ENCODE data around the gene CHSY3.

GRCh38 chr5:130234816-130235215 lies 330.6 kb downstream of the CHSY3 start:
- TF ChIP-seq CTCF (IDR thresholded peaks at IDR 0.05; ENCODE audit: low read depth, low read length, poor library complexity, severe bottlenecking), result no peak
- TF ChIP-seq EZH2phosphoT487 (IDR thresholded peaks at IDR 0.05; ENCODE audit: borderline replicate concordance, low read length), result no peak
